Left renal cortex interstitium (tissue), 4 donors: ENCODE results near the gene ITGA4. TPM values are rescaled to one million over a fixed set of nuclear protein-coding genes. Genes with fewer than 3 reads are reported as not detected.

ENCODE experiments used
- DNase-seq, 4 donors: peaks; one replicate each; pipeline ENCODE4 v3.0.0-alpha.2; 2013; ENCODE audit warnings: low read depth in 4 of 4, low spot score in 2 of 4, missing footprints in 1 of 4
- polyA plus RNA-seq, 4 donors: library from polyadenylated mRNA; unstranded; fragments of 120-200 nt; gene quantifications; one replicate each; pipeline ENCODE4 v1.2.1, GENCODE V29; 2013; ENCODE audit not compliant: insufficient read length in 4 of 4

The ITGA4 gene
- polyA plus RNA-seq, 4 donors: 32.0 to 39.4 (median 37.2) TPM

GRCh38 chr2:181485638-181485946, 28.4 kb downstream of the ITGA4 start:
- no peak for DNase-seq

GRCh38 chr2:181499231-181499630, 42.0 kb downstream of the ITGA4 start:
- no peak for DNase-seq

GRCh38 chr2:181500201-181500600, 43.0 kb downstream of the ITGA4 start:
- DNase-seq: no peak

- DNase-seq: no peak
These were observed 58.5 kb downstream of the ITGA4 start for GRCh38 chr2:181515719-181516118.

- no peak for DNase-seq
These were observed 59.8 kb downstream of the ITGA4 start for GRCh38 chr2:181516992-181517391.

GRCh38 chr2:181517685-181518301, 60.6 kb downstream of the ITGA4 start:
- DNase-seq: no peak

GRCh38 chr2:181520253-181520652, 63.1 kb downstream of the ITGA4 start:
- DNase-seq: no peak

- no peak for DNase-seq
These were observed 66.6 kb downstream of the ITGA4 start for GRCh38 chr2:181523756-181524155.

GRCh38 chr2:181526014-181526413, 68.8 kb downstream of the ITGA4 start:
- no peak for DNase-seq

- no peak for DNase-seq
These were observed 69.9 kb downstream of the ITGA4 start for GRCh38 chr2:181527058-181527457.

GRCh38 chr2:181528441-181528840, 71.3 kb downstream of the ITGA4 start:
- DNase-seq: no peak

- DNase-seq: no peak
These were observed 79.5 kb downstream of the ITGA4 start for GRCh38 chr2:181536730-181537129.

GRCh38 chr2:181540421-181540820, 83.2 kb downstream of the ITGA4 start:
- DNase-seq: no peak

- no peak for DNase-seq
These were observed 85.0 kb downstream of the ITGA4 start for GRCh38 chr2:181542170-181542569.

GRCh38 chr2:181546086-181546485, 88.9 kb downstream of the ITGA4 start:
- no peak for DNase-seq

GRCh38 chr2:181552808-181553207, 95.6 kb downstream of the ITGA4 start:
- DNase-seq: no peak

- no peak for DNase-seq
These were observed 96.1 kb downstream of the ITGA4 start for GRCh38 chr2:181553244-181553643.

GRCh38 chr2:181554061-181554830, 97.1 kb downstream of the ITGA4 start:
- DNase-seq: no peak

- no peak for DNase-seq
These were observed 101.2 kb downstream of the ITGA4 start for GRCh38 chr2:181558371-181558770.

- no peak for DNase-seq
These were observed 106.0 kb downstream of the ITGA4 start for GRCh38 chr2:181563101-181563692.

- no peak for DNase-seq
These were observed 109.3 kb downstream of the ITGA4 start for GRCh38 chr2:181566334-181567032.
